Stimulated activated CD8-positive, alpha-beta memory T cell treated with anti-CD3 and anti-CD28 coated beads, Interleukin-4, amount 100 ng/mL, for 1 hour (primary cell): ENCODE data around the gene ZNF491.
"Not testable (repeated sequence)": the region's sequence is repeated elsewhere in the genome, so short reads cannot be mapped to it uniquely, and the experiment has no call there.

ENCODE experiments used
- DNase-seq, 2 donors: peaks; one replicate each; pipeline ENCODE4 v3.0.0-alpha.2; 2020; ENCODE audit warnings: low read depth in 2 of 2, low spot score in 1 of 2

The ZNF491 gene

GRCh38 chr19:11806354-11807098 is 8.2 kb downstream of the ZNF491 start:
- no peak for DNase-seq

GRCh38 chr19:11807099-11807380 is 8.7 kb downstream of the ZNF491 start:
- no peak for DNase-seq

- DNase-seq = no peak
Observed at GRCh38 chr19:11813703-11814028, 15.3 kb downstream of the ZNF491 start.

DNA sequence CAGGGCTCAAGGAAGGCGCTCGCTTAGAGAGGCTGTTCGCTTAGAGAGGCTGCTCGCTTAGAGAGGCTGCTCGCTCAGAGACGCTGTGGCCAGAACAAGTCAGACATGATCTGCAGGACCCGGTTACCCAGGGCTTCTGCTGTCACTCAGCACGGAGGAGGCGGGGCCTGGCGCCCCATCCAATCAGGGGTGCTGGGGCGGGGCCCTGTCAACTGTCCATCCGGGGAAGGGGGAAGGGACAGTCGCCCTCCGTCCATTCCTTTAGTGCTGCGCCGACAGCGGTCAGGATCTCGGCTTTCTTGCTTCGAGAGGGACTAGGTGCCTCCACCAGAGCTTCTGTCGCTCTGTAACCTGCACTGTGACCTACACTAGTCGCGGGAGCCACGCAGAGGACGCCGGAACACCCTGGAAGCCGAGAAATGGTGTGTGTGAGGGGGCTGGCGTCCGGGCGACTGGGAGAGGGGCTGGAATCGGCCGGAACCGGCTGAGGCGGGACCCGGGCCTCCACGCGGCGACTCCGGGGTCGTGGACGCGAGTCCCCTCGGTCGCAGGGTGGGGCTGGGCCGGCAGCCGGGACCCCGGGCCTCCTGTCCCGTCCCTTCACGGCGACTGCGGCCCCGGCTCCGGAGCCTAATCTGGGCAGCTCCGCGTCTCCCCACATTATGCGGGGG is 15.8 kb downstream of the ZNF491 start, which contains the start of gene ZNF440:
Gene ZNF440, plus strand, starts transcription at position 245 of the 671 bp plus-strand sequence. Its CDS starts 175 bp downstream, at position 420.
- DNase-seq = peak; percentile 63 to 74

DNA sequence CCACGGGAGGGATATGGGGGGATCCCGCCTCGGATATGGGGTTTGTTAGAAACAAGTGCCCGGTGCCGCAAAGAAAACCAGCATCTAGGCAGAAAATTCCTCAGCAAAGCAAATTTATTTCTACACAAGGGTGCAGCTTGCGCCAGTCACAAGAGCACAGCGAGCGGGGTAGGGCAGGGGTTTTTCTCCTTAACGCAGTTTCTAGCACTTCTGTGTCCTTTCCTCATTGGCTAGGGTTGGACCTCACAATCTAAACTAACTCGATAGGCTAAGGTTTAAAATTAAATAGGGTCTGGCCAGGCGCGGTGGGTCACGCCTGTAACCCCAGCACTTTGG is 16.3 kb downstream of the ZNF491 start:
- DNase-seq = no peak

GRCh38 chr19:11821474-11822109 is 23.3 kb downstream of the ZNF491 start:
- no peak for DNase-seq

GRCh38 chr19:11828957-11829876 is 30.9 kb downstream of the ZNF491 start:
- DNase-seq = not testable (repeated sequence)

DNA sequence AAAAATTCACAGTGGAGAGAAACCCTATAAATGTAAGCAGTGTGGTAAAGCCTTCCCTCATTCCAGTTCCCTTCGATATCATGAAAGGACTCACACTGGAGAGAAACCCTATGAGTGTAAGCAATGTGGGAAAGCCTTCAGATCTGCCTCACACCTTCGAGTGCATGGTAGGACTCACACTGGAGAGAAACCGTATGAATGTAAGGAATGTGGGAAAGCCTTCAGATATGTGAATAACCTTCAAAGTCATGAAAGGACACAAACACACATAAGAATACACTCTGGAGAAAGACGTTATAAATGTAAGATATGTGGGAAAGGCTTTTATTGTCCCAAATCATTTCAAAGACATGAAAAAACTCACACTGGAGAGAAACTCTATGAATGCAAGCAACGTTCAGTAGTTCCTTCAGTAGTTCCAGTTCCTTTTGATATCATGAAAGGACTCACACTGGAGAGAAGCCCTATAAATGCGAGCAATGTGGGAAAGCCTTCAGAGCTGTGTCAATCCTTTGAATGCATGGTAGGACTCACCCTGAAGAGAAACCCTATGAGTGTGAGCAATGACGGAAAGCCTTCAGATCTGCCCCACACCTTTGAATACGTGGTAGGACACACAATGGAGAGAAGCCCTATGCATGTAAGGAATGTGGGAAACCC is 34.1 kb downstream of the ZNF491 start:
- no peak for DNase-seq

DNA sequence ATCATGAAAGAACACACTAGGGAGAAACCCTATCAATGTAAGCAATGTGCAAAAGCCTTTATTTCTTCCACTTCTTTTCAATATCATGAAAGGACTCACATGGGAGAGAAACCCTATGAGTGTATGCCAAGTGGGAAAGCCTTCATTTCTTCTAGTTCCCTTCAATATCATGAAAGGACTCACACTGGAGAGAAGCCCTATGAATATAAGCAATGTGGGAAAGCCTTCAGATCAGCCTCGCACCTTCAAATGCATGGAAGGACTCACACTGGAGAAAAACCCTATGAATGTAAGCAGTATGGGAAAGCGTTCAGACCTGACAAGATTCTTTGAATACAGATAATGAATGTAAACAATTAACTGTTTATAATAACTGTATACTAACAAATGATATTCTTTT is 35.2 kb downstream of the ZNF491 start:
- no peak for DNase-seq

GRCh38 chr19:11835626-11836066 is 37.3 kb downstream of the ZNF491 start:
- DNase-seq = not testable (repeated sequence)

DNA sequence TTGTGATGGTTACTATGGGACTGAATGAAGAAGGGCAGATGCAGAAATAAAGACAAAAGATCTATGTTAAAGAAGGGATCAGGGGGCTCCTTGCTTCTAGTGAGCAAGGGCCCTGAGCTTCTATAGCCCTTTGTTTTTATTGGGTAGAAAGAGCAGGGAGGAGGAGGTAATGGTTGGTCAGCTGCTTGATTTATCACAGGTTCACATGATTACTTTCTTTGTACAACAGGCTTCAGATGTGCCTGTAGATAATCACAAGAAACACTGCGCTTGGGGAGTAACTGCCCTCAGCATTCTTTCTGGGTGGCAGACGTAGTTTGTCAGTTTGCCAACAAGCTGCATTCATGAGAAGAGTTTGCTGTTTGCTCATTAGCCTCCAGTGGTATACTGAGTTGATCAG is 45.4 kb downstream of the ZNF491 start:
- no peak for DNase-seq

GRCh38 chr19:11847615-11848014 is 49.3 kb downstream of the ZNF491 start:
- DNase-seq = not testable (repeated sequence)

DNA sequence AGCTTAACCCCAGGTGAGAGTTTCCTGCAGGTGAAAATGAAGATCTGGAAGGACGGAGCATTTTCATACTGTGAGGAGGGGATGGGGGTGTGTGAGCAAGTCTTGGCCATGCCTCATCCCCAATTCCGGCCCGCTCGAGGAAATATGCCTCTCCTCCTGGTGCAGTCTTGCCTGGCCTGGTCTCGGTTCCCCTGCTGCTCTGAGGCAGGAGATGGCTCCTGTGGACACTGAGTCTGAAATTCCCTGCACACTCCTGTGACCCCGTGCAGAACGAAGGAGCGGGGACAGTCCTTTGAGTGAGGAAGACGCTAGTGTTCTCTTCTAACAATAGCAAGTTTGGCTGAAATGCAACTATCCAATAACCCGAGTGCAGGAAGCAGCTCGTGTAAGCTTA is 49.9 kb downstream of the ZNF491 start:
- no peak for DNase-seq

DNA sequence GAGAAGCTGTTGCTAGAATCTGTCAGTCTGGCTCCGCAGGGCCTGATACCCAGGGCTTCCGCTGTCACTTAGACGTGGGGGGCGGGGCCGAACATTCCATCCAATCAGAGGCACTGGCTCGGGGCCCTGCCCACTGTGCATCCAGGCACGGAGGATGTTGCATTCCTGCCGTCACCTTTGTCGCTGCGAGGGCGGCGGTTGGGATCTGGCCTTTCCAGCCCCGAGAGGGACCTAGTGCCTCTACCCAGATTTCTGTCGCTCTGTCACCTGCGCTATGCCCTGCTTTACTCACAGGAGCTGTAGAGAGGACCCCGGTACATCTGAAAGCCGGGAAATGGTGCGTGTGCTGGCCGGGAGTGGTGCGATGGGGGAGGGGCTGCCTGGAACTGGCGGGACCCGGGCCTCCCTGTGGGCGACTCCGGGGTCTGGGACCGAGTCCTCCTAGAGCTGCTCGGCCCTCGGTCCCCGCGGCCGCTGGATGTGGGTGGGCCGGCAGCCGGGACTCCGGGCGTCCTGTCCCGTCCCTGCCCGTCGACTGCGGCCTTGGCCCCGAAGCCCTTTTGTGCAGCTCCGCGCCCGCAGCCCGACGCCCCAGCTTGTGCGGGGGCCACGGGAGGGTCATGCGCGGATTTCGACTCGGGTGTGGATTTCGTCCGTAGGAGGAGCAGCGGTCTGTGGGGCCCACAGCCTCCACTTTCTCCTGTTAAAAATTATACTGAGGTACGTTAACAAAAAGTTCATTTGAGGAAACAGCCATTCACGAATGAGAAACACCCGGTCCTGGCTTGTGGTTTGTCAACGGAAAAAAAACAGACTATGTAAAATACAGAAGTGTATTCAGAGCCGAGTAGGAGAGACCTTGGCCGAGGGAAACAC is 50.5 kb downstream of the ZNF491 start, which contains the start of gene ZNF439:
Gene ZNF439, plus strand, starts transcription at position 133 of the 876 bp plus-strand sequence. Its CDS starts 142 bp downstream, at position 275.
- peak; percentile 56 to 82 for DNase-seq

DNA sequence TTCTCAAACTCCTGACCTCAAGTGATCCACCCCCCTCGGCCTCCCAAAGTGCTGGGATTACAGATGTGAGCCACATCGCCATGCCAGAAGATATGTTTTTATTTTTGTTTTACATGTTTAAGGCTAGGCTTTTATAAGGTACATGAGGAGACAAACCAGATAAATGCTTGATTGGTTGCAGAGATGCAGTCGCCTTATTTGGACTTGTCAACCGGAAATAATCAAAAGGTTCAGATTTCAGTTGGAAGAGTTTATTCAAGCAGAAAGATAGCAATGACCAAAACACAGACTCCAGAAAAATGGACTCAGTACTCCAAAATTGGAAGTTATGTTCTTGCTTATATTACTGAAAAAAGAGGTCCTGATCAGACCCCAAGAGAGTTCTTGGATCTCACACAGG is 52.0 kb downstream of the ZNF491 start:
- not testable (repeated sequence) for DNase-seq

- no peak for DNase-seq
Observed at GRCh38 chr19:11853358-11853757, 55.0 kb downstream of the ZNF491 start.

DNA sequence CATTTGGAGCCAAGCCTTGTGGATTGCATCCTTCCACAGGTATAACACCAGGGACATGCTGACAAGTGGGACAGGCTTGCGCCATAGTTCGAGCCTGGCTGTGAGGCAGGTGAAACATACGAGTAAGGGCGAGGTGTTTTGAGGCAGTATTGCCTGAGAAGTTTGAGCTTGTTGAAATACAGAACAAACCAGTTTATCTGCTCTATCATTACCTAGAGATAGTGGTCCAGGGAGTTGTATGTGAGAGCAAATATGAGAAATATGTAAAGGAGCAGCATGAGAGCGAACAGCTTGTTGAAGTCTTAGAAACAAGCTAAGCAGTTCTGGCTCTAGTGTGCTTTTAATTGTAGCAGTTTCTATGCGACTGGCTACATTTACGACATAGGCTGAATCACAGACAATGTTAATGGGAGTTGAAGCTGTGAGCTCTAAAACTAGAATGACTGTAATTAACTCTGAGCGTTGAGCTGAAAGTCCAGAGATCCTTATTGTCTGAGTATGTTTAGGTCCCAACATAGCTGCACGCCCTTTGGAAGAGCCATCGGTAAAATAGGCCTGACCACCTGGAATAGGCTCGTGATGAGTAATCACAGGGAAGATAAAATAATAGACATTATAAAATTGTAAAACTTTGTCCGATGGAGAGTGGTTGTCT is 58.4 kb downstream of the ZNF491 start:
- DNase-seq = no peak
